PFSK-1 (cell line): Measurements from ENCODE around the gene LYG2.

Experiments used
- FOXP2 ChIP-seq: optimal IDR thresholded peaks from 2 replicates; pipeline ENCODE3; 2011; ENCODE audit warnings: borderline replicate concordance, control low read depth, inconsistent platforms; ENCODE audit not compliant: insufficient read depth; ENCODE audit errors: extremely low read length, extremely low read depth
- POLR2AphosphoS5 ChIP-seq: IDR thresholded peaks from 2 replicates; pipeline ENCODE4 v1.6.1; 2012; ENCODE audit warnings: low read depth, mild to moderate bottlenecking, control low read depth, low read length, moderate library complexity
- REST ChIP-seq, 2 experiments: IDR thresholded peaks; 2 replicates each; pipeline versions ENCODE4 v1.6.1 to v1.8.0; 2011 to 2012; ENCODE audit warnings: low read depth in 2 of 2, low read length in 2 of 2, control low read depth in 1 of 2, inconsistent platforms in 1 of 2, mild to moderate bottlenecking in 1 of 2, moderate library complexity in 1 of 2; ENCODE audit not compliant: insufficient read depth in 1 of 2
- SIN3A ChIP-seq: IDR thresholded peaks from 2 replicates; pipeline ENCODE4 v1.6.1; 2012; ENCODE audit warnings: mild to moderate bottlenecking, low read length, moderate library complexity, borderline replicate concordance; ENCODE audit not compliant: insufficient read depth
- TAF1 ChIP-seq: IDR thresholded peaks from 2 replicates; pipeline ENCODE4 v1.6.1; 2012; ENCODE audit warnings: low read length, control low read depth, borderline replicate concordance; ENCODE audit not compliant: insufficient read depth

Gene LYG2

GRCh38 chr2:99285526-99285925, 30.1 kb upstream of the LYG2 start:
- TF ChIP-seq REST (IDR thresholded peaks at IDR 0.05; ENCODE audit: insufficient read depth in 1 of 2, low read depth in 2 of 2, low read length in 2 of 2) = no peak
- no peak for TF ChIP-seq SIN3A
- TF ChIP-seq POLR2AphosphoS5 = no peak
- TF ChIP-seq FOXP2 = no peak
- no peak for TF ChIP-seq TAF1

GRCh38 chr2:99279969-99280695, 24.7 kb upstream of the LYG2 start:
- TF ChIP-seq POLR2AphosphoS5 (no peak), REST (IDR thresholded peaks at IDR 0.05; ENCODE audit: insufficient read depth in 1 of 2, low read depth in 2 of 2, low read length in 2 of 2) (no peak), TAF1 (no peak), SIN3A (no peak), FOXP2 (no peak)

GRCh38 chr2:99278793-99279291, 23.4 kb upstream of the LYG2 start:
- TF ChIP-seq SIN3A = no peak

GRCh38 chr2:99275882-99276281, 20.4 kb upstream of the LYG2 start:
- TF ChIP-seq REST (IDR thresholded peaks at IDR 0.05; ENCODE audit: insufficient read depth in 1 of 2, low read depth in 2 of 2, low read length in 2 of 2) = no peak
- TF ChIP-seq TAF1 = no peak
- no peak for TF ChIP-seq POLR2AphosphoS5
- no peak for TF ChIP-seq SIN3A
- no peak for TF ChIP-seq FOXP2

- no peak for TF ChIP-seq FOXP2
- TF ChIP-seq TAF1 = no peak
- TF ChIP-seq POLR2AphosphoS5 = no peak
- no peak for TF ChIP-seq REST (IDR thresholded peaks at IDR 0.05; ENCODE audit: insufficient read depth in 1 of 2, low read depth in 2 of 2, low read length in 2 of 2)
- TF ChIP-seq SIN3A = no peak
These were observed 5.8 kb upstream of the LYG2 start for GRCh38 chr2:99261242-99261641.
